ENCODE data around the gene ZNHIT6.

The ZNHIT6 gene

DNA sequence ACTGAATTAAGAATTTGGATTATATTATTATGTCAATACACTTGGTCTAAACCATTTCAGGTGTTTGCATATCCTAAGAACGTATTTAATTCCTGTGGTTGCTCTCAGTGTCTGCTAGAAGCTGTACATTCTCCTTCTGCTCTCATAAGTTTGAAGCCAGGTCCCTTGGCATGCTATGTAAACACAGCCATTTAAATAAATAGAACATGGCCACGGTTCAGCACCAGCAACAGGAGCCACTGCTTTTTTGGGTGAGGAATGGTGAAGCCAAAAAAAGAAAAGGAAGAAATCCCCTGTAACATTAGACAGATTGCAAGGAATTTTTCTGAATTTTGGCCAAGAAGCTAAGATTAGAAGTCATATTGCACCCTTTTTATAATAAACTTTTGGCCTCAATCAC, 108.6 kb downstream of the ZNHIT6 start:
- Histone ChIP-seq H3K79me1 (ENCODE audit: low read depth, low read length) (no peaks in the 10 kb centered on the region), H2BK12ac (ENCODE audit: low read length) (no peak overlapping the region), H3K23ac (ENCODE audit: low read depth, low read length, poor library complexity) (no peak overlapping the region), H3K9ac (ENCODE audit: low read depth, low read length, poor library complexity) (no peak overlapping the region), H3K27ac (replicated peaks; ENCODE audit: low read length) (no peak overlapping the region), H3K4me2 (ENCODE audit: insufficient read depth, low read length, poor library complexity, severe bottlenecking) (no peak overlapping the region), H3K14ac (ENCODE audit: low read length) (no peak overlapping the region), H4K8ac (ENCODE audit: low read depth, low read length) (no peak overlapping the region), H3K9me3 (replicated peaks in 1 of 2; ENCODE audit: control insufficient read depth in 2 of 2, insufficient read depth in 1 of 2, low read depth in 1 of 2, low read length in 2 of 2) (no peaks in the 10 kb centered on the region), H2BK120ac (ENCODE audit: low read depth, low read length) (no peak overlapping the region), H3K4ac (ENCODE audit: low read length) (no peak overlapping the region), H3K36me3 (replicated peaks in 1 of 2; ENCODE audit: control insufficient read depth in 2 of 2, insufficient read depth in 2 of 2, low read length in 2 of 2) (no peaks in the 10 kb centered on the region), H2BK15ac (ENCODE audit: low read length) (no peak overlapping the region), H2AFZ (ENCODE audit: low read length) (no peak overlapping the region), H3K4me3 (ENCODE audit: low read length in 2 of 2) (no peak overlapping the region), H4K91ac (ENCODE audit: low read depth, low read length, poor library complexity) (no peak overlapping the region), H3K4me1 (ENCODE audit: control insufficient read depth in 2 of 2, insufficient read depth in 1 of 2, low read depth in 1 of 2, low read length in 2 of 2) (peaks cover 0 to 4% of the 10 kb centered on the region in 2 donors), H2AK5ac (ENCODE audit: low read depth, low read length) (no peak overlapping the region), H3K27me3 (ENCODE audit: control insufficient read depth in 3 of 3, insufficient read depth in 3 of 3, low read depth in 1 of 3, low read length in 3 of 3) (no peaks in the 10 kb centered on the region), H2BK5ac (ENCODE audit: low read length) (no peak overlapping the region), H3K18ac (ENCODE audit: low read length) (no peak overlapping the region)
- no CpG with 5 or more reads among the region's 2 CpGs for WGBS, 2 donors (ENCODE audit: extremely low coverage in 2 of 2, insufficient read length in 2 of 2, insufficient replicate concordance in 1 of 2)
- no peak for DNase-seq (ENCODE audit: low spot score)
